Pancreas (tissue), 10 donors: Measurements from ENCODE around the gene IGDCC3. TPM values are rescaled to one million over a fixed set of nuclear protein-coding genes. Genes with fewer than 3 reads are reported as not detected.

Experiments
- ATAC-seq, 4 donors: fragments of 200-7000 bp; cut with Tn5 transposase; one replicate each; pipeline versions ENCODE4 v1.8.0 to v1.9.1; 2020; ENCODE audit warnings: mild to moderate bottlenecking in 4 of 4, moderate library complexity in 4 of 4
- DNase-seq, 6 donors: peaks; one replicate each; pipeline ENCODE4 v3.0.0-alpha.2; 2020
- FAIRE-seq: peaks from 2 replicates; lab custom pipeline; 2012; peaks lifted over from hg19 to GRCh38; lab: Jason Lieb, UNC
- H3K27ac ChIP-seq, 4 donors: fragments of 200-600 bp; sonication (generic); 1 replicate in 3 of 4; 2 replicates in 1 of 4; pipeline versions ENCODE4 v1.5.0 to v1.8.0; 2020
- H3K27me3 ChIP-seq, 4 donors: fragments of 200-600 bp; one replicate each; pipeline ENCODE4 v1.8.0; 2021
- H3K36me3 ChIP-seq, 3 donors: fragments of 200-600 bp; sonication (generic) in 1 of 3; one replicate each; pipeline versions ENCODE4 v1.5.0 to v1.8.0; 2020 to 2021
- H3K4me1 ChIP-seq, 3 donors: fragments of 200-600 bp; one replicate each; pipeline ENCODE4 v1.8.0; 2021
- H3K4me3 ChIP-seq, 4 donors: fragments of 200-600 bp; sonication (generic) in 2 of 4; one replicate each; pipeline versions ENCODE4 v1.5.0 to v1.8.0; 2020 to 2021
- H3K9me3 ChIP-seq, 4 donors: fragments of 200-600 bp; one replicate each; pipeline ENCODE4 v1.8.0; 2021
- CTCF ChIP-seq, 4 donors: fragments of 200-600 bp; sonication (generic) in 3 of 4; IDR thresholded peaks; one replicate each; pipeline versions ENCODE4 v1.5.0 to v1.8.0; 2021; ENCODE audit warnings: antibody characterized with exemption in 4 of 4
- WGBS, 2 donors: extraction: QIAGEN DNeasy Blood & Tissue Kit; methylation state at CpG; one replicate each; pipeline ENCODE4 v1.1.7; 2013; 5-methylcytosine and 5-hydroxymethylcytosine counted together
- intact Hi-C, 3 donors: fragments of 100-400 bp; cut with DNase I; formaldehyde crosslinking; loops; one replicate each; pipeline versions ENCODE4 v1.11.1 to v1.14.2; 2022
- polyA plus RNA-seq, 2 donors: library from polyadenylated mRNA; stranded (reverse); fragments of 200-250 nt; gene quantifications; one replicate each; pipeline ENCODE4 v1.2.3, GENCODE V29; 2013
- total RNA-seq, 6 donors: library from RNA; stranded (reverse); fragmentation: NEBNext Ultra II Directional in 4 of 6; extraction: Animal tissue kit (Norgen Biotek cat#: 25700) in 4 of 6; gene quantifications; one replicate each; pipeline versions ENCODE4 v1.2.1 to v1.2.4, GENCODE V29; 2021 to 2023
- donor health status: healthy with polysubstance abuse.
- donor health status: DM: no; HTN: no; CAD: no; lungs with moderate emphysema.
- donor health status: DM: no; HTN: no; CAD: no.
- donor health status: control.
- donor health status: control.
- donor health status: Bipolar disorder and iron deficiency.
- donor health status: DM: yes; HTN: yes; CAD: no.
- donor health status: DM: no; HTN: no; CAD: no.
- donor health status: DM: no; HTN: no; CAD: no.
- donor health status: DM: yes; HTN: yes; CAD: no.

The IGDCC3 gene
- total and polyA plus RNA-seq, 8 donors: 0.32 TPM; not detected in 7

- Histone ChIP-seq H3K9me3 (no peaks in the 10 kb centered on the region), H3K4me3 (no peak overlapping the region), H3K4me1 (no peaks in the 10 kb centered on the region), H3K36me3 (no peaks in the 10 kb centered on the region), H3K27me3 (no peaks in the 10 kb centered on the region), H3K27ac (no peak overlapping the region)
- intact Hi-C loops: no loop called here
- 82 to 91% methylated on average over 6 to 7 of the region's 7 CpGs for WGBS, 2 donors
- ATAC-seq (no peak), FAIRE-seq (no peak), DNase-seq (no peak)
- TF ChIP-seq CTCF (IDR thresholded peaks at IDR 0.05): no peak
Measured at GRCh38 chr15:65366122-65366892, 11.5 kb downstream of the IGDCC3 start.

GRCh38 chr15:65365229-65365628 lies 12.6 kb downstream of the IGDCC3 start:
- H3K4me1 ChIP-seq: no peaks in the 10 kb centered on the region
- intact Hi-C loops: no loop called here
- 58 to 62% methylated on average over 2 of the region's 2 CpGs for WGBS, 2 donors
- H3K27me3 ChIP-seq: no peaks in the 10 kb centered on the region
- no peak for FAIRE-seq
- DNase-seq: no peak
- no peaks in the 10 kb centered on the region for H3K9me3 ChIP-seq
- TF ChIP-seq CTCF (IDR thresholded peaks at IDR 0.05): no peak
- no peaks in the 10 kb centered on the region for H3K36me3 ChIP-seq
- H3K27ac ChIP-seq: no peak overlapping the region
- ATAC-seq: no peak
- H3K4me3 ChIP-seq: no peak overlapping the region

- DNase-seq (no peak), FAIRE-seq (no peak), ATAC-seq (no peak)
- Histone ChIP-seq H3K27ac (no peak overlapping the region), H3K36me3 (no peaks in the 10 kb centered on the region), H3K27me3 (no peaks in the 10 kb centered on the region), H3K4me3 (no peak overlapping the region), H3K9me3 (no peaks in the 10 kb centered on the region), H3K4me1 (no peaks in the 10 kb centered on the region)
- intact Hi-C loops: no loop called here
- 89 to 92% methylated on average over 2 of the region's 2 CpGs for WGBS, 2 donors
- no peak for TF ChIP-seq CTCF (IDR thresholded peaks at IDR 0.05)
Measured at GRCh38 chr15:65363766-65364165, 14.0 kb downstream of the IGDCC3 start.

- FAIRE-seq (no peak), DNase-seq (no peak), ATAC-seq (no peak)
- TF ChIP-seq CTCF (IDR thresholded peaks at IDR 0.05): no peak
- intact Hi-C loops: no loop called here
- H3K9me3 ChIP-seq: no peaks in the 10 kb centered on the region
- H3K27me3 ChIP-seq: no peaks in the 10 kb centered on the region
- no peak overlapping the region for H3K4me3 ChIP-seq
- no peaks in the 10 kb centered on the region for H3K4me1 ChIP-seq
- H3K36me3 ChIP-seq: no peaks in the 10 kb centered on the region
- H3K27ac ChIP-seq: no peak overlapping the region
- 77 to 83% methylated on average over 7 of the region's 7 CpGs for WGBS, 2 donors
Measured at GRCh38 chr15:65363306-65363705, 14.5 kb downstream of the IGDCC3 start.

- no peak for ATAC-seq
- TF ChIP-seq CTCF (IDR thresholded peaks at IDR 0.05): no peak
- Histone ChIP-seq H3K27me3 (no peaks in the 10 kb centered on the region), H3K27ac (no peak overlapping the region), H3K4me1 (no peaks in the 10 kb centered on the region), H3K4me3 (no peak overlapping the region), H3K9me3 (no peaks in the 10 kb centered on the region), H3K36me3 (no peaks in the 10 kb centered on the region)
- FAIRE-seq: no peak
- WGBS, 2 donors: 69 to 76% methylated on average over 7 to 8 of the region's 8 CpGs
- intact Hi-C loops: no loop called here
- DNase-seq: no peak
Measured at GRCh38 chr15:65362491-65362890, 15.3 kb downstream of the IGDCC3 start.
